ENCODE results near the gene KIFC3. TPM values are rescaled to one million over a fixed set of nuclear protein-coding genes. Genes with fewer than 3 reads are reported as not detected.

The KIFC3 gene
- total and polyA plus RNA-seq, 2 of the 13 experiments (the other 11 are each of a cell fraction or from before 2014, with no cell fraction given): 42.1 to 45.3 TPM

- no peak for TF ChIP-seq ZBTB40 (IDR thresholded peaks at IDR 0.05)
- TF ChIP-seq ZBTB40 (CRISPR knock-in tag; IDR thresholded peaks at IDR 0.05): no peak
- peak; percentile 76 for TF ChIP-seq RERE (CRISPR knock-in tag; IDR thresholded peaks at IDR 0.05; ENCODE audit: low read depth)
- peak; percentile 47; the same call in 1 of the 2 replicates for TF ChIP-seq ZNF574 (CRISPR knock-in tag; IDR thresholded peaks at IDR 0.05)
- peak; percentile 35 for TF ChIP-seq CTCF (CRISPR knock-in tag; IDR thresholded peaks at IDR 0.05)
- peak; percentile 71 for TF ChIP-seq ZFP90 (CRISPR knock-in tag; IDR thresholded peaks at IDR 0.05; ENCODE audit: borderline replicate concordance)
- no peak for TF ChIP-seq ZNF276 (CRISPR knock-in tag; IDR thresholded peaks at IDR 0.05; ENCODE audit: low read depth)
Measured at GRCh38 chr16:57840833-57841232, 38.5 kb upstream of the KIFC3 start (continued).

Data from HepG2 (cell line).